GM23338 (cell line): Measurements from ENCODE around the gene UHMK1. TPM values are rescaled to one million over a fixed set of nuclear protein-coding genes. Genes with fewer than 3 reads are reported as not detected.

Experiments used
- ATAC-seq: fragments of 200-7000 bp; cut with Tn5 transposase; 3 replicates; pipeline ENCODE4 v1.9.1; 2020
- DNase-seq: peaks from one replicate; pipeline ENCODE4 v3.0.0-alpha.2; 2015; ENCODE audit warnings: low spot score
- H2AFZ ChIP-seq: fragments of 200-600 bp; sonication (generic); 2 replicates; pipeline ENCODE4 v1.8.0; 2016; ENCODE audit warnings: antibody characterized with exemption, mild to moderate bottlenecking, moderate library complexity
- H3F3A ChIP-seq: fragments of 200-600 bp; sonication (generic); replicated peaks from 2 replicates; pipeline ENCODE4 v1.8.0; 2017; ENCODE audit warnings: antibody characterized with exemption, mixed run types, low read depth
- H3K27ac ChIP-seq: fragments of 200-600 bp; sonication (generic); 2 replicates; pipeline ENCODE4 v1.6.1; 2016; ENCODE audit warnings: low read depth
- H3K27me3 ChIP-seq: fragments of 200-600 bp; sonication (generic); 2 replicates; pipeline ENCODE4 v1.8.0; 2016; ENCODE audit warnings: mild to moderate bottlenecking, mixed run types, moderate library complexity; ENCODE audit not compliant: insufficient read depth
- H3K36me3 ChIP-seq: fragments of 200-600 bp; sonication (generic); 2 replicates; pipeline ENCODE4 v1.8.0; 2016; ENCODE audit warnings: mild to moderate bottlenecking; ENCODE audit not compliant: insufficient read depth
- H3K4me1 ChIP-seq: fragments of 200-600 bp; sonication (generic); 2 replicates; pipeline ENCODE4 v1.8.0; 2016; ENCODE audit warnings: mild to moderate bottlenecking, moderate library complexity; ENCODE audit not compliant: insufficient read depth
- H3K4me2 ChIP-seq: fragments of 200-600 bp; sonication (generic); 2 replicates; pipeline ENCODE4 v1.7.1; 2017; ENCODE audit warnings: mixed run types
- H3K4me3 ChIP-seq: fragments of 200-600 bp; sonication (generic); 2 replicates; pipeline ENCODE4 v1.6.1; 2016; ENCODE audit warnings: mixed run types
- H3K79me2 ChIP-seq: fragments of 200-600 bp; sonication (generic); replicated peaks from 2 replicates; pipeline ENCODE4 v1.8.0; 2017; ENCODE audit warnings: mild to moderate bottlenecking; ENCODE audit not compliant: insufficient read depth
- H3K9me2 ChIP-seq: fragments of 200-600 bp; sonication (generic); 2 replicates; pipeline ENCODE4 v1.8.0; 2017; ENCODE audit not compliant: insufficient read depth
- H4K20me1 ChIP-seq: fragments of 200-600 bp; sonication (generic); replicated peaks from 2 replicates; pipeline ENCODE4 v1.8.0; 2017; ENCODE audit warnings: mild to moderate bottlenecking; ENCODE audit not compliant: insufficient read depth
- H3K27ac Mint-ChIP-seq: 2 replicates; pipeline ENCODE4 v1.8.0; 2020; ENCODE audit warnings: inconsistent platforms, mild to moderate bottlenecking, moderate library complexity, mixed read lengths
- H3K27me3 Mint-ChIP-seq: 3 replicates; pipeline ENCODE4 v1.8.0; 2022; ENCODE audit warnings: low read depth, mild to moderate bottlenecking, moderate library complexity, mixed read lengths, inconsistent platforms; ENCODE audit not compliant: insufficient read depth, poor library complexity
- H3K36me3 Mint-ChIP-seq: 3 replicates; pipeline ENCODE4 v1.8.0; 2021; ENCODE audit warnings: low read depth, mild to moderate bottlenecking, inconsistent platforms, moderate library complexity, mixed read lengths
- H3K4me1 Mint-ChIP-seq: 3 replicates; pipeline ENCODE4 v1.8.0; 2020; ENCODE audit warnings: mild to moderate bottlenecking, inconsistent platforms, mixed read lengths
- H3K4me3 Mint-ChIP-seq: 3 replicates; pipeline ENCODE4 v1.8.0; 2021; ENCODE audit warnings: moderate library complexity, mild to moderate bottlenecking, inconsistent platforms, mixed read lengths
- H3K9me3 Mint-ChIP-seq: 3 replicates; pipeline ENCODE4 v1.8.0; 2020; ENCODE audit warnings: moderate library complexity, mild to moderate bottlenecking, inconsistent platforms, mixed read lengths
- CREB1 ChIP-seq: fragments of 250-450 bp; sonication (Bioruptor Pico); IDR thresholded peaks from 2 replicates; pipeline ENCODE4 v1.5.0; 2020; ENCODE audit warnings: low read depth, mild to moderate bottlenecking, moderate library complexity
- CTCF ChIP-seq, 2 experiments: fragments of 200-600 bp in 1 of 2; sonication (generic) in 1 of 2; conservative IDR thresholded peaks; 2 replicates each; pipeline versions ENCODE4 v1.5.1 to v1.6.1; 2016 to 2017; ENCODE audit warnings: antibody characterized with exemption in 2 of 2, low read depth in 2 of 2, mild to moderate bottlenecking in 2 of 2, moderate library complexity in 1 of 2
- ETS1 ChIP-seq: IDR thresholded peaks from 2 replicates; pipeline ENCODE4 v1.6.1; 2016; ENCODE audit warnings: antibody characterized with exemption
- EZH2 ChIP-seq: fragments of 200-600 bp; sonication (generic); IDR thresholded peaks from one replicate; pipeline ENCODE4 v1.8.0; 2017; ENCODE audit warnings: antibody characterized with exemption, mild to moderate bottlenecking, low read depth; ENCODE audit not compliant: unreplicated experiment
- EZH2phosphoT487 ChIP-seq: fragments of 200-600 bp; sonication (generic); IDR thresholded peaks from one replicate; pipeline ENCODE4 v1.8.1; 2018; ENCODE audit warnings: antibody characterized with exemption; ENCODE audit not compliant: unreplicated experiment
- JUNB ChIP-seq: IDR thresholded peaks from one replicate; pipeline ENCODE4 v1.6.1; 2016; ENCODE audit warnings: antibody characterized with exemption; ENCODE audit not compliant: unreplicated experiment
- NANOG ChIP-seq: IDR thresholded peaks from 2 replicates; pipeline ENCODE4 v1.6.1; 2016; ENCODE audit warnings: antibody characterized with exemption, borderline replicate concordance
- POLR2AphosphoS5 ChIP-seq: IDR thresholded peaks from 2 replicates; pipeline ENCODE4 v1.6.1; 2016; ENCODE audit warnings: antibody characterized with exemption, low read depth
- REST ChIP-seq: IDR thresholded peaks from one replicate; pipeline ENCODE4 v1.6.1; 2018; ENCODE audit warnings: antibody characterized with exemption; ENCODE audit not compliant: unreplicated experiment
- STAT1 ChIP-seq: IDR thresholded peaks from one replicate; pipeline ENCODE4 v1.6.1; 2016; ENCODE audit warnings: antibody characterized with exemption; ENCODE audit not compliant: unreplicated experiment
- ZNF114 ChIP-seq: fragments of 250-450 bp; sonication (Bioruptor Pico); IDR thresholded peaks from 2 replicates; pipeline ENCODE4 v1.5.0; 2020; ENCODE audit warnings: mild to moderate bottlenecking, moderate library complexity
- ZNF331 ChIP-seq: fragments of 250-450 bp; sonication (Bioruptor Pico); IDR thresholded peaks from 2 replicates; pipeline ENCODE4 v1.5.0; 2020; ENCODE audit warnings: low read depth, mild to moderate bottlenecking, moderate library complexity
- ZNF462 ChIP-seq: fragments of 250-450 bp; sonication (Bioruptor Pico); IDR thresholded peaks from 2 replicates; pipeline ENCODE4 v1.5.0; 2020; ENCODE audit warnings: mild to moderate bottlenecking, moderate library complexity
- polyA plus RNA-seq: library from polyadenylated mRNA; unstranded; fragments of >200 nt; fragmentation: Nextera tagmentation; extraction: Ambion mirVana; gene quantifications from 2 replicates; pipeline ENCODE4 v1.2.1, GENCODE V29; 2016
- total RNA-seq: library from RNA; depleted of rRNA; stranded (reverse); fragments of >200 nt; shearing (Covaris generic); gene quantifications from 2 replicates; pipeline ENCODE4 v1.2.3, GENCODE V29; 2014

Gene UHMK1
- total and polyA plus RNA-seq, 2 experiments from 2014 or later: 8.6 to 28.3 TPM

- Mint-ChIP-seq H3K4me1 (peaks cover 3% of the 10 kb centered on the region; the same call in 2 of the 3 replicates), H3K27me3 (no peaks in the 10 kb centered on the region), H3K9me3 (no peaks in the 10 kb centered on the region), H3K4me3 (no peak overlapping the region), H3K27ac (no peak overlapping the region), H3K36me3 (peaks cover 5% of the 10 kb centered on the region)
- no peak for TF ChIP-seq JUNB
- no peak for TF ChIP-seq CTCF (conservative IDR thresholded peaks at IDR 0.05; ENCODE audit: low read depth in 2 of 2)
- TF ChIP-seq EZH2: no peak
- TF ChIP-seq ZNF114 (CRISPR knock-in tag): no peak
- TF ChIP-seq REST: no peak
- no peak for TF ChIP-seq POLR2AphosphoS5
- TF ChIP-seq STAT1: no peak
- no peak for TF ChIP-seq EZH2phosphoT487
- no peak for TF ChIP-seq ZNF462
- no peak for TF ChIP-seq NANOG
- TF ChIP-seq ZNF331 (CRISPR knock-in tag): no peak
- no peak for TF ChIP-seq CREB1 (CRISPR knock-in tag)
- TF ChIP-seq ETS1: no peak
- H3K79me2 ChIP-seq: peaks cover 8% of the 10 kb centered on the region
- ATAC-seq (no peak), DNase-seq (no peak)
- no peak overlapping the region for H3K4me2 ChIP-seq
- no peaks in the 10 kb centered on the region for H3K4me1 ChIP-seq
- H3K36me3 ChIP-seq: peaks cover 9% of the 10 kb centered on the region; the same call in 1 of the 2 replicates
- H3K27me3 ChIP-seq: no peaks in the 10 kb centered on the region
- H4K20me1 ChIP-seq: no peaks in the 10 kb centered on the region
- H3K4me3 ChIP-seq: no peak overlapping the region
- no peak overlapping the region for H3K27ac ChIP-seq
- H2AFZ ChIP-seq: no peak overlapping the region
- H3K9me2 ChIP-seq: no peaks in the 10 kb centered on the region
- no peaks in the 10 kb centered on the region for H3F3A ChIP-seq
Measured at GRCh38 chr1:162578936-162579335, 81.3 kb downstream of the UHMK1 start.
